Mesenchymal stem cell (in vitro differentiated cells and primary cell): ENCODE results near the gene CHMP6.

ENCODE experiments used
- DNase-seq: peaks from one replicate; pipeline ENCODE4 v3.0.0-alpha.2; 2013
- H2AFZ ChIP-seq: one replicate; pipeline ENCODE4 v1.6.1; 2013; ENCODE audit warnings: low read depth, mild to moderate bottlenecking, control low read depth, inconsistent platforms, low read length, moderate library complexity
- H2AK5ac ChIP-seq: 2 replicates; pipeline ENCODE4 v1.6.1; 2013; ENCODE audit warnings: low read length, moderate library complexity, mild to moderate bottlenecking, inconsistent platforms; ENCODE audit not compliant: severe bottlenecking
- H2BK120ac ChIP-seq: one replicate; pipeline ENCODE4 v1.6.1; 2013; ENCODE audit warnings: low read depth, mild to moderate bottlenecking, inconsistent platforms, low read length, moderate library complexity
- H2BK12ac ChIP-seq, 2 experiments: one replicate each; pipeline ENCODE4 v1.6.1; 2013; ENCODE audit warnings: inconsistent platforms in 2 of 2, low read length in 2 of 2, mild to moderate bottlenecking in 2 of 2, moderate library complexity in 2 of 2, control low read depth in 1 of 2
- H2BK15ac ChIP-seq: one replicate; pipeline ENCODE4 v1.6.1; 2013; ENCODE audit warnings: mild to moderate bottlenecking, low read depth, inconsistent platforms; ENCODE audit not compliant: poor library complexity, severe bottlenecking
- H2BK5ac ChIP-seq: 2 replicates; pipeline ENCODE4 v1.6.1; 2013; ENCODE audit warnings: low read depth, mild to moderate bottlenecking, low read length, control low read depth, inconsistent platforms; ENCODE audit not compliant: poor library complexity, severe bottlenecking
- H3K14ac ChIP-seq, 2 experiments: one replicate each; pipeline ENCODE4 v1.6.1; 2013; ENCODE audit warnings: inconsistent platforms in 2 of 2, low read length in 2 of 2, control low read depth in 1 of 2, mild to moderate bottlenecking in 1 of 2, moderate library complexity in 1 of 2
- H3K18ac ChIP-seq, 2 experiments: one replicate each; pipeline ENCODE4 v1.6.1; 2013; ENCODE audit warnings: inconsistent platforms in 2 of 2, low read length in 2 of 2, control low read depth in 1 of 2, low read depth in 1 of 2, mild to moderate bottlenecking in 1 of 2
- H3K23ac ChIP-seq, 2 experiments: one replicate each; pipeline ENCODE4 v1.6.1; 2013; ENCODE audit warnings: inconsistent platforms in 2 of 2, low read length in 2 of 2, mild to moderate bottlenecking in 2 of 2, moderate library complexity in 2 of 2, control low read depth in 1 of 2
- H3K27ac ChIP-seq: 2 replicates; pipeline ENCODE4 v1.5.1; 2013; ENCODE audit warnings: mild to moderate bottlenecking, moderate library complexity, low read length, control low read depth, inconsistent platforms; ENCODE audit not compliant: poor library complexity, severe bottlenecking
- H3K27me3 ChIP-seq, 2 experiments: 2 replicates each; pipeline versions ENCODE4 v1.6.1 to v1.7.0; 2013; ENCODE audit warnings: low read length in 2 of 2, mild to moderate bottlenecking in 2 of 2, moderate library complexity in 2 of 2, control low read depth in 1 of 2, inconsistent platforms in 1 of 2; ENCODE audit not compliant: control insufficient read depth in 1 of 2, insufficient read depth in 1 of 2
- H3K36me3 ChIP-seq, 2 experiments: 2 replicates each; pipeline versions ENCODE4 v1.6.1 to v1.7.0; 2013; ENCODE audit warnings: low read length in 2 of 2, control low read depth in 1 of 2, inconsistent platforms in 1 of 2, low read depth in 1 of 2, mild to moderate bottlenecking in 1 of 2; ENCODE audit not compliant: insufficient read depth in 2 of 2, control insufficient read depth in 1 of 2
- H3K4ac ChIP-seq, 2 experiments: one replicate each; pipeline ENCODE4 v1.6.1; 2013; ENCODE audit warnings: inconsistent platforms in 2 of 2, low read length in 2 of 2, mild to moderate bottlenecking in 2 of 2, moderate library complexity in 2 of 2, control low read depth in 1 of 2, low read depth in 1 of 2
- H3K4me1 ChIP-seq: 2 replicates; pipeline ENCODE4 v1.6.1; 2013; ENCODE audit warnings: low read depth, low read length, control low read depth; ENCODE audit not compliant: control insufficient read depth, insufficient read depth
- H3K4me2 ChIP-seq: 2 replicates; pipeline ENCODE4 v1.6.1; 2013; ENCODE audit warnings: low read length, mild to moderate bottlenecking, inconsistent platforms; ENCODE audit not compliant: poor library complexity, severe bottlenecking
- H3K4me3 ChIP-seq, 2 experiments: 2 replicates each; pipeline versions ENCODE4 v1.5.1 to v1.7.0; 2013; ENCODE audit warnings: low read length in 2 of 2, mild to moderate bottlenecking in 2 of 2, control low read depth in 1 of 2, low read depth in 1 of 2; ENCODE audit not compliant: insufficient read depth in 1 of 2
- H3K79me1 ChIP-seq: replicated peaks from 2 replicates; pipeline ENCODE4 v1.6.1; 2013; ENCODE audit warnings: mild to moderate bottlenecking, control low read depth, low read length, inconsistent platforms; ENCODE audit not compliant: poor library complexity, severe bottlenecking
- H3K9ac ChIP-seq: 2 replicates; pipeline ENCODE4 v1.7.0; 2013; ENCODE audit warnings: mild to moderate bottlenecking, low read length, moderate library complexity
- H3K9me3 ChIP-seq: 2 replicates; pipeline ENCODE4 v1.7.0; 2013; ENCODE audit warnings: mild to moderate bottlenecking, low read length; ENCODE audit not compliant: control insufficient read depth
- H4K8ac ChIP-seq: one replicate; pipeline ENCODE4 v1.6.1; 2013; ENCODE audit warnings: inconsistent platforms, mild to moderate bottlenecking, low read length, moderate library complexity
- H4K91ac ChIP-seq: one replicate; pipeline ENCODE4 v1.6.1; 2013; ENCODE audit warnings: mild to moderate bottlenecking, low read length, inconsistent platforms
- WGBS: methylation state at CpG from one replicate; pipeline ENCODE4 v1.1.7; 2013; ENCODE audit warnings: mixed read lengths; 5-methylcytosine and 5-hydroxymethylcytosine counted together

CHMP6 gene

GRCh38 chr17:81045590-81046095, 54.0 kb downstream of the CHMP6 start:
- peak overlapping the region; percentile 94 for H3K27ac ChIP-seq
- H4K91ac ChIP-seq, result peak overlapping the region; percentile 30
- peak overlapping the region; percentile 41 for H2BK15ac ChIP-seq
- peak overlapping the region; percentile 67 for H3K9ac ChIP-seq
- WGBS, result 94% methylated on average over 9 of the region's 9 CpGs
- peak overlapping the region in 1 of 2 experiments; percentile 60 for H2BK12ac ChIP-seq
- H3K79me1 ChIP-seq, result peaks cover 2% of the 10 kb centered on the region
- H3K4me1 ChIP-seq, result peaks cover 87% of the 10 kb centered on the region
- H2BK120ac ChIP-seq, result no peak overlapping the region
- no peak overlapping the region for H3K4me2 ChIP-seq
- H2BK5ac ChIP-seq, result peak overlapping the region; percentile 58
- no peak overlapping the region for H3K14ac ChIP-seq
- no peaks in the 10 kb centered on the region for H3K27me3 ChIP-seq
- H4K8ac ChIP-seq, result no peak overlapping the region
- peaks cover 0 to 28% of the 10 kb centered on the region in 2 experiments for H3K36me3 ChIP-seq
- H2AK5ac ChIP-seq, result peak overlapping the region; percentile 28
- DNase-seq, result no peak
- peak overlapping the region in 1 of 2 experiments; percentile 16 for H3K23ac ChIP-seq
- H2AFZ ChIP-seq, result no peak overlapping the region
- H3K18ac ChIP-seq, result peak overlapping the region; percentile 8 to 41
- peak overlapping the region in 1 of 2 experiments; percentile 9 for H3K4ac ChIP-seq
- H3K9me3 ChIP-seq, result no peaks in the 10 kb centered on the region
- no peak overlapping the region for H3K4me3 ChIP-seq

DNA sequence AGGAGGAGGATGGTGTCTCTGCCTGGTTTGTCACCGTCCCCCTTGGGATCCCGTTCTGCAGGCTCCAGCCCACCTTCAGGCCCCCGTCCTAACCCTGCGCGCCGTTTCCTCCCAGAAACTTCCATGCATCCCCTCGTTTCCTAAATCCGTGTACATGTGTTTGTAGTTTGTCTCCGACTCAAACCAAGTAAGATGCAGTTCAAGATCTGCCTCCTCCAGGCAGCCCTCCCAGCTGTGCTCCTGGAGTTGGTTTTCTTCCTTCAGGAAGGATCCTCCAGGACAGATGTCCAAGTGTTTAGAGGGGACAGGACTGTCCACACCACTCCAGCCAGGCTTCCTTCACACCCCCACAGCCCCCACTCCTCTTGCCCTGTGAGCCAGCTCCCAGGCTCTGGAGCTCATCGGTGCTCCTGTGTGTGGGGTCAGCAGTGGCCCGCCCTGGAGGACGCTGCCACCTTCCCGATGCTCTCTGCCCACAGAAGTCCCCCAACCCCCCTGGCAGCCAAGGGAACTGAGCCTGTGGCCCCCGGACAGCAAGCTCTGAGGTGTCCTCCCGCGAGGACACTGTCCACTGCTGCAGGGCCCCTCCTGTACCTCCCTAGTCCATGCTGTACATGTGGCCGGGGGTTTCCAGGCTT, 54.6 kb downstream of the CHMP6 start:
- H2BK12ac ChIP-seq, result no peak overlapping the region
- no peak overlapping the region for H4K91ac ChIP-seq
- peaks cover 0 to 28% of the 10 kb centered on the region in 2 experiments for H3K36me3 ChIP-seq
- DNase-seq, result no peak
- H2BK120ac ChIP-seq, result no peak overlapping the region
- no peak overlapping the region for H3K4me3 ChIP-seq
- peak overlapping the region; percentile 28 for H2AK5ac ChIP-seq
- peak overlapping the region; percentile 58 for H2BK5ac ChIP-seq
- no peaks in the 10 kb centered on the region for H3K27me3 ChIP-seq
- peaks cover 87% of the 10 kb centered on the region for H3K4me1 ChIP-seq
- H3K4ac ChIP-seq, result peak overlapping the region in 1 of 2 experiments; percentile 9
- no peak overlapping the region for H3K4me2 ChIP-seq
- H3K23ac ChIP-seq, result no peak overlapping the region
- H3K9ac ChIP-seq, result peak overlapping the region; percentile 67
- H2BK15ac ChIP-seq, result peak overlapping the region; percentile 41
- H3K9me3 ChIP-seq, result no peaks in the 10 kb centered on the region
- peaks cover 2% of the 10 kb centered on the region for H3K79me1 ChIP-seq
- H4K8ac ChIP-seq, result no peak overlapping the region
- no peak overlapping the region for H3K18ac ChIP-seq
- 98% methylated on average over 17 of the region's 17 CpGs for WGBS
- no peak overlapping the region for H3K27ac ChIP-seq
- H3K14ac ChIP-seq, result no peak overlapping the region
- H2AFZ ChIP-seq, result no peak overlapping the region

- H4K8ac ChIP-seq, result no peak overlapping the region
- H3K27ac ChIP-seq, result no peak overlapping the region
- H3K27me3 ChIP-seq, result no peaks in the 10 kb centered on the region
- H2BK120ac ChIP-seq, result no peak overlapping the region
- no peak overlapping the region for H2BK12ac ChIP-seq
- H3K18ac ChIP-seq, result no peak overlapping the region
- peaks cover 91% of the 10 kb centered on the region for H3K4me1 ChIP-seq
- peaks cover 0 to 28% of the 10 kb centered on the region in 2 experiments for H3K36me3 ChIP-seq
- no peak overlapping the region for H3K4ac ChIP-seq
- H3K9me3 ChIP-seq, result no peaks in the 10 kb centered on the region
- 92% methylated on average over 18 of the region's 18 CpGs for WGBS
- H2AFZ ChIP-seq, result no peak overlapping the region
- H3K79me1 ChIP-seq, result peaks cover 2% of the 10 kb centered on the region
- H3K4me3 ChIP-seq, result peak overlapping the region in 1 of 2 experiments; percentile 24
- H3K4me2 ChIP-seq, result no peak overlapping the region
- no peak overlapping the region for H4K91ac ChIP-seq
- DNase-seq, result peak; percentile 24
- no peak overlapping the region for H3K23ac ChIP-seq
- H3K14ac ChIP-seq, result no peak overlapping the region
- H3K9ac ChIP-seq, result no peak overlapping the region
- H2BK15ac ChIP-seq, result no peak overlapping the region
- H2AK5ac ChIP-seq, result peak overlapping the region; percentile 28
- H2BK5ac ChIP-seq, result no peak overlapping the region
Observed at GRCh38 chr17:81046770-81047359, 55.2 kb downstream of the CHMP6 start.

- no peak overlapping the region for H2BK15ac ChIP-seq
- H3K4me1 ChIP-seq, result peaks cover 89% of the 10 kb centered on the region
- peak; percentile 18 for DNase-seq
- no peak overlapping the region for H3K9ac ChIP-seq
- H3K27me3 ChIP-seq, result no peaks in the 10 kb centered on the region
- peak overlapping the region; percentile 40 for H2AK5ac ChIP-seq
- H3K27ac ChIP-seq, result peak overlapping the region; percentile 98
- H2AFZ ChIP-seq, result no peak overlapping the region
- H2BK12ac ChIP-seq, result peak overlapping the region in 1 of 2 experiments; percentile 18
- H3K14ac ChIP-seq, result no peak overlapping the region
- H3K9me3 ChIP-seq, result no peaks in the 10 kb centered on the region
- peak overlapping the region; percentile 2 for H3K4me2 ChIP-seq
- H3K4ac ChIP-seq, result no peak overlapping the region
- H4K8ac ChIP-seq, result no peak overlapping the region
- no peak overlapping the region for H3K18ac ChIP-seq
- peak overlapping the region; percentile 53 for H4K91ac ChIP-seq
- H3K36me3 ChIP-seq, result peaks cover 0 to 42% of the 10 kb centered on the region in 2 experiments
- H2BK5ac ChIP-seq, result peak overlapping the region; percentile 59
- H2BK120ac ChIP-seq, result no peak overlapping the region
- H3K23ac ChIP-seq, result no peak overlapping the region
- peaks cover 7% of the 10 kb centered on the region for H3K79me1 ChIP-seq
- 95% methylated on average over 28 of the region's 28 CpGs for WGBS
- no peak overlapping the region for H3K4me3 ChIP-seq
Observed at GRCh38 chr17:81048827-81049371, 57.3 kb downstream of the CHMP6 start.
